GM18508 (cell line): ENCODE measurements around the gene GLP2R.

Experiments
- ATAC-seq: cut with Tn5 transposase; IDR thresholded peaks from one replicate; pipeline ENCODE4 v1.9.1; 2021; ENCODE audit warnings: moderate number of reproducible peaks; ENCODE audit not compliant: insufficient read depth, unreplicated experiment

GLP2R gene

DNA sequence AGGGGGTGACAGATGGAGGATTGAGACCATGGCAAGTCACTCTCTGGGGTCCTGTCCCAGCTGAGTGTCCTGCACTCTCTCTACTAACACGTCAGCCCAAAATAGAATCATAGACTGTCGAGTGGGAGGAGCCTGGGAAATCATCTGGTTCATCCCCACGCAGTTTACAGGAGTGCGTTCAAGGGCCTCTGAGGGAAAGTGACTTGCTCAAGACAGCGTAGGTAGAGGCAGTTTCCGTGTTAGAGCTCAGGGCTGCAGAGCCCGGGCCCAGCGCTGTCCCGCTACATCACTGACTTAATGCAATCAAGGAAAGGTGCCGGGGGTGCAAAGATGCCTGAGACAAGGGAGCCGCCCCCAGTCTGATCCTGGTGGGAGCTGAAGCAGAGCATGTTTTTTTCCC, 14.2 kb upstream of the GLP2R start:
- no peak for ATAC-seq

DNA sequence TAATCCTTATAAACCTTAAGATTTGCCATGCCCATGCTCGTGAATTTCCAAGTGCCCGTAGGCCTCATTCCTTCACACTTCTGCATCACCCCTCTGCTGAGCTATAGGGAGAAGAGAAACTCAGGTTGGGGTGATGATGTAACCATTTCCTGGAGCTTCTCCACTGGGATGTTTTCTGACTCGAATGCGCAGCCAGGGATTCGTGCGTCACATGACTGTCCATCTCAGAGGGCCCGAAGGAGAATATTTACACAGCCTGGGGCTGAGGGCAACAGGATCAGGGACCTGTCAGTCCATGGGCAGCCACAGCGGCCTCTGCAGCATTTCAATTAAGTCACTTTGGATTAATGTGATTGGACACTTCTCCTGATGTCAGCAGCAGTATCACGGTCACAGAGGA, 12.6 kb upstream of the GLP2R start:
- ATAC-seq = no peak

DNA sequence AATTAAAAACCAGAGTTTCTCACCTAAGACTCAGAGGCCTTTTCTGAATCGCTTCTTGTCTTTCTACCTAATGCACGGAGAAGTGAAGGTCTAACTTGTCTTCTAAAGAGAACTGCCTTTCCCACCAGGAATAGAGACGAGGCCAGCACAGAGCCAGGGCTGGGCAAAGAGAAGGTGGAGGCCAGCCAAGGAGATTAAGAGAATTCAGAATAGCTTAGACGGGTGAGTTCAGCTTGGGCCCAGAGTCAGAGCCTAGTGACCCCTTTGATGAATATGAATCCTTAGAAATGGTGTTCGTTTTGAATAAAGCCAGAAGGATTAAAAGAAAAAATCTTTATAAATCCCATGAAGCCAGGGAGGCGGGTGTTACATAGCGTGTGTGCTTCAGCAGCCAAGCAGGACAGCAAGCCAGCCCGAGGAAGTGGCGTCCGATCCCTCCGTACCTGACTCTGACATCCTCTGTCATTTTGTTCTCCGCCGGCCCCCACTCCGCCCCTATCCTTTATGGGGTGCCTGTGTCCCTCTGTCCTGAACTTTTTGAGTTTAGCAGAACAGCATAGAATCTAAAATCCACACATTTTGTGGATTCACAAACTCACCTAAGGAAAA, 11.3 kb upstream of the GLP2R start:
- no peak for ATAC-seq

DNA sequence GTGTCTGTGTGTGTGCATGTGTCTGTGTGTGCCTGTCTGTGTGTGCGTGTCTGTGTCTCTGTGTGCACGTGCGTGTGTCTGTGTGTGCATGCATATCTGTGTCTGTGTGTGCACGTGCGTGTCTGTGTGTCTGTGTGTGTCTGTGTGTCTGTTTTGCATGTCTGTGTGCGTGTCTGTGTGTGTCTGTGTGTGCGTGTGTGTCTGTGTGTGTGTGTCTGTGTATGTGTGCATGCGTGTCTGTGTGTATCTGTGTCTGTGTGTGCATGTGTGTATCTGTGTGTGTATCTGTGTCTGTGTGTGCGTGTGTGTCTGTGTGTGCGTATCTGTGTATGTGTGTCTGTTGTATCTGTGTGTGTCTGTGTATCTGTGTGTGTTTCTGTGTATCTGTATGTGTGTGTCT, 9.3 kb upstream of the GLP2R start:
- ATAC-seq = no peak

DNA sequence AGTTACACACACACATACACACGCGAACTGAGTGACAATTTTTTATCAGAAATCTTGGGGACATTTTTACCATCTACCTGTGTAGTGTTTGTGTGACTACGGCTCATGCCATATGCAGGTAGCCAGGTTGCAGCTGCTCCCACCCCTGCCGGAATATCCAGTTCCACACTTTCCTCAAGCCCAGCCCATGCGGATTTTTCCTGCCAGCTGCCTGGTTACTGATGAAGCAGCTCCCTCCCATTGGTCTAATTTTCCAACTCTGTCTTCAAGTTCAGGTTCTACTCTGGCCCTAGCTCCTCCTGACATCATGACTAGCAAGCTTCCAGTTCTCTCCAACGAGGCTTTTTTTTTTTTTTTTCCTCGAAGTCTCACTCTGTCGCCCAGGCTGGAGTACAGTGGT, 8.6 kb upstream of the GLP2R start:
- no peak for ATAC-seq

DNA sequence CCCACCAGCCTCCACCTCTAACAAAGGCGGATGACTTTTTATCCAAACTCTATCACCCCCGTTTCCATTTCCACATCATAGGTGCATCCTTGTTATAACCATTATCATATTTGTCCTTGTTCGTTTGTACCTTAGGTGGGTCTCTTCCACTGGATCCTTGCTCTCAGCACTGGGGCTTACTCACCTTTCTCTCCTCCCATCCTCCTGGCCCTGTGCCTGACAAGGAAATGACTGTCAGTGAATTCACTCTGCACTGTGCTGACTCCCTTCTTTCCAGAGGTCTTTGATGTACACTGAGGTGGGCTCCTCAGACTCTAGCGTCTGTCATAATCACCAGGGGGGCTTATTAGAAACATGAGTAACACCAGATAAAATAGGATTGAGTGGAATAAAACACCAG, 7.0 kb upstream of the GLP2R start:
- no peak for ATAC-seq

DNA sequence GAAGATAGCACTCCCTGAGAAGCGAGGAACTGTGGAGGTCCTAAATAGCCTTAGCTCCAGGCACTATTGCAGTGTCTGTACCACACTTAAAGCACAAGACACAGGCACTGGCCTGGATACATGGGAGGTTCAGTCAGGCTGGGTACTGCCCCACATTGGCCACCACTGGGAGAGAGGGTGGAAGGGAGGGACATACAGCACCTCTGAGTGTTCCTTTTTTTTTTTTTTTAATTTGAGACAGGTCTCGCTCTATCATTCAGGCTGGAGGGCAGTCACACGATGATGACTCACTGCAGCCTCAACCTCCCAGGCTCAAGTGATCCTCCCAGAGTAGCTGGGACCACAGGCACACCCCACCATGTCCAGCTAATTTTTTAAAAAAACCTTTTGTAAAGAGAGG, 5.3 kb upstream of the GLP2R start:
- no peak for ATAC-seq

DNA sequence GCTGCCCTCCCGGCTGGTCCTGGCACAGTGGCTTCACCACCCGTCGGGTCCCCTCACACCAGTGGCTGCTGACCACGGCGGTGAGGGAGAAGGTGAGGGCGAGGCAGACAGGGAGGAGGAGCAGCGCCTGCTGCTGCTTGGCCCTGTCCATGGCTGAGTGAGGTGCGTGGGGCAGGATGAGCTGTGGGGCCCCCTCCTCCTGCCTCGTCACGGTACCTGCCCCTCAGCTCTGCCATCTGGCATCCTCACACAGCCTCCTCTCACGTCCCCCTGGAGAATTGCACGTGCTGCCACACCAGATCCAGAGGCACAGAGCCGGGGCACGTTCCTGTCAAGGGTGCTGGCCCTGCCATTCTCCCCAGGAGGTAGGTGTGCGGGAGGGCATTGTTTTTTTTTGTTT, 3.8 kb upstream of the GLP2R start, which contains the start of gene GSG1L2:
GSG1L2 (minus strand) TSS at position 159 of the 400 bp plus-strand sequence; CDS start at position 151, 8 bp downstream.
- ATAC-seq = no peak

DNA sequence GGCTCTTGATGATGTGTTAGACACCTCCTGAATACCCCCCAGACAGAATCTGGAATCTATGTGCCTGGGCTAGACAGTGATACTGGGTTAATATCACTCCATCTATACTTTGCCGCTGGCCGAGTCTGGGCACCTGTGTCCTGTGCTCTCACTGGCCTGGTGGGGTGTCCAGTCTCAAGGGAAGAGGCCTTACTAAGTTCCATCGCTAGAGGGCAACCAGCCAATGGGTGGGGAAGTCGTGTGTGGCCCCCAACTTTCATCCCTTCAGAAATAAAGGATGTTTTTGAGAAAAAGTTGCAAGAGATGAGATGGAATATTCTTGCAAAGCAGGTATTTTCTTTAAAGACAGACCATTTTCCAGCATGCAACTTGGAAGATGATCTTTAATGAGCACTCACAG, 1.6 kb upstream of the GLP2R start:
- no peak for ATAC-seq

DNA sequence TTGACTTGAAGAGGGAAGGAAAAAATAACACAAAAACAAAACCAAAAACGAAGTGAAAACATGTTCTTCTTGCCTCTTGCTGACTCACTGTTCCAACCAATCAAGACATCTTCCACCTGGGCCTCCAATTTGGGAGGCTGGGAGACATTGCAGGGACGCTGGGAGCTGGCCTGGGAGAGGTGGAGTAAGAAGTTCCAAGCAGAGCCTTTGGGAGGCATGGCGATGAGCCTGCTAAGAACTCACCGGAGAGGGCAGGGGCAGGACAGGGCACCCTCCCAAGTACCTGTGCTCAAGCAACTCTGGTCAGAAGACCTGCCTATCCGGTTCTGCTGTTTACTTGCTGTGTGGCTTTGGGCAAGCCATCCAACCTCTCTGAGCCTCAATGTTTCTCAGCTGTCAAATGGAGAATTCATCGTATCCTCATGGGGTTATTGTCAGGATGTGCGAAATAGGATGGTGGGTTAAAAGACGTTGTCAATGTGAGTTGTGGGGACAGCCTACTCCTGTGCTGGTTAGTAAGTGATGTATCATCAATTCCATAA, 856 bp upstream of the GLP2R start:
- ATAC-seq = no peak

DNA sequence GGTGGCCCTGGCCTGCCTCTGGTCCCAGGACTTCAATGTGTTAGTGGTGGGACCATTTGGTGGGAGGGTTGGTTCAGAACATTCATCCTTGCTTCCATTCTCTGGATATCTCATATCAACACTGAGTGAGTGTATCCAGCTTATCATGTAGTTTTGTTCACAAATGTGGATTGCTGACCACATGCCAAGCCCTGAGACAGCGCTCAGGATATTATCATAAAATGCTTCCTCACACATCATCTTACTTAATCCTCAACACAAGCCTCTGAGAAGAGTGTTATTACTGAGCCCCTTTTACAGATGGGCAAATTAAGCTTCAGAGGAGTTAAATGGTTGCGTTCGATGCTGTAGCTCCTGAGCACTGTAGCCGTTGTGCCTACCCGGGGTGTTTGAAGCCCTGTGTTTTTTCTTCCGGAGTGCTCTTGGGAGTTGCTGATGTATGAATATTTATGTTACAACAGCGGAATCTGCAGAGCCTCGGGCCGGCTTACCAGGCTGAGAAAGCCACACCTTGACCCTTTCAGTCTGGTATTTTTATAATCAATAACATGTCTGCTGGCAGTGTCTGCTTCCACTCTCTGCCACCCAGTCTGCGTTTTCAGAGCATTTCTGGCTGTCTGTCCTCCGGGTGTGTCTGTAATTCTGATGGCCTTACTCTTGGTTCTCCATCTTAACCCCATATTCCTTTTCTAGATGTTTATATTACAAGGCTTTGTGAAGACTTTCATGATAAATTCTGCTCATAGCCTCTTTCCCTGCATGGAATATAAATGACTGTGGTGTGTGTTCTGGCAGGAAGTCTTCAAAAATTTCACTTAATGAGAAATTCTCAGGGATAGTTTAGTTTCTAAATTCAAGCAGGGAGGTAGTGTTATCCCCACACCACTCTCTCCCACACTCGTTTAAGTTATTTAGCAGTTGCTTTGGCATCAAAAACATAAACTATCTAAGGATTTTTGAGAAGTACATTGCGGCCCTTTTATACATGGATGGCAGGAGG, 2.9 kb downstream of the GLP2R start:
- ATAC-seq = no peak

DNA sequence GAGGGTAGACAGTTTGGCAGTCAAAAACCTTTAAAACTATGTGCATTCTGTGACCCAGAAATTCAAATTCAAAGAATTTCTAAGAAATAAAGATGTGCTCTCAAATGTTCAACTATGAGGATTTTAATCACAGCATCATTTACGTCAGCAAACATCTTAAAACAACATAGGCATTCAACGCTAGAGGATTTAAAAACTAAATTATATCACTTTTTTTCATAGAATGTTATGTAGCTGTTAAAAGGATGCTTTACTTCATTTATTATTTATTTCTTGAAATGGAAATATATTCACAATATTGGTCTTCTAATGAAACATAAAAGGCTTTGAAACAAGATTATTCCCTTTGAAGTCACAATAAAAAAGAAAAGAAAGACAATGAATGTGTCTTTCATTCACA, 3.6 kb downstream of the GLP2R start:
- ATAC-seq = no peak

DNA sequence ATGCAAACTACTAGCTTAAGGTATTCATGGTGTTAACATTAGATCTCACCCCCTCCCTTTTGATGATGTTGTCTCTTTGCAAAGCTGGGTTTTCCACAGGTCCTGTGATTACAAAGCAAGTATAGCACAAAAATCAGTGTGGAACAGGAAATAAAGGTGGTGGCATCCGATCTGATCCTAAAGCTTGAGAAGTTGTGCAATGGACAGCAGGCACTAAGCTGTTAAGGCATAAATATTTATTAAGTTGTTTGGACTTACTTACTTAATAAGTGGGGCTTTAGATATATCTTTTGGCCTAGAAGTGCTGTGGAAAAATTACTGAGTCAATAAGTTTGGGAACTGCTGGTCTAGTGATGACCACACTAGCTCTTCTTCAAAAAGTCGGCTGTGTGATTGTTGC, 5.0 kb downstream of the GLP2R start:
- ATAC-seq = no peak

DNA sequence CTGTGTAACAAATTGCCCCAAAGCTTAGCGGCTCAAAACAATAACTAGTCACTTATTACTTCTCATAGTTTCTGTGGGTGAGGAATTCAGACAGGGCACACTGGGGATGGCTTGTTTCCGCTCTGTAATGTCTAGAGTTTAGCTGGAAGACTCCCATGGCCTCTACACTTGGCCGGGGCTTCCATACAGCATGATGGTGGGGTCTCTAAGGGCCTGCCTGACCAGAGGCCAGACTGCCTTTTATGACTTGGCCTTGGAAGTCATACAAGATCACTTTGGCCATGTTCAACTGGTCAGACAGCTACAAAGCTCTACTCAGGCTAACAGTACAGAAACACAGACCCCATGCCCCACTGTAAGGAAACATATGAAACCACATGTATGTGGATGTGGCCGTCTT, 8.2 kb downstream of the GLP2R start:
- no peak for ATAC-seq

DNA sequence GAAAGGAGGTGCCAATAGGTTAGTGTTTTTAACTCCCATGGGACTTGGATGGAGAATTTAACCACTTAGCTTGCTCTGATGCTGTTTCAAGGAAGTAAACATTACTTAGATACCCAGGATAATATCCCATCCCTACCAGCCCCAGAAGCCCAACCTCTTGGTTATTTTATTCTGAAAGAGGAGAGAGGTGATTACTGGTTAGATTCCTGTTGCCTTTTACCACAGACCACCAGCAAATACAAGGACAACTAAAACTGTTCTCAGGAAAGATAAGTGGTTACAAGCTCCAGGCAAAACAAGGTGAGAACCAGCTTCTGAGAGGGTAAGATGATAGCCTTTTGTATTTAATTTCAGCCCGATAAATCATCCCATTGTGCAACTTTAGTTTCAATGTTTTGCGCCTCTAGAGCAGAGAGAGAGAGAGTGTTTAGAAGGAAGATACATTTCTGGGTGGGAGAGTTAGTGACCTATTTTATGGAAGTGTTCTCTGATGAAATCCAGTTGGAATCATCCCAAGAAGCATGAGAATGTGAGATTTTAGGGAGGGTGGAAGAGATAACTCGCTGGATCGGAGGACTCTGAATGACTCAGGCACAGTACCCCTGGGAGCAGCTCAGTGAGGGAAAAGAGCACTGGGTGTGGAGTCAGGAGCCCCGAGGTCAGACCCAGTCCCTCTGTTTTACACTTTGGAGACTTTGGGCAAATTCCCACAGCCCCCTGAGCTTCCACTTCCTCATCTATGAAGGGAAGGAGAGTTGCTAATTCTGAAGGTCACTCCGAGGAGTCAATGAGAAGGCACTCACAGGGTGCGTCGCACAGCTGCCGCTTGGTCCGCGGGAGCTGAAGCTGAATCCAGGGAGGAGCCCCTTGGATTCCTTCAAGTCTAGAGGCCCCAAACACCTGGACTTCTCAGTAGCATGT, 12.1 kb downstream of the GLP2R start:
- no peak for ATAC-seq

DNA sequence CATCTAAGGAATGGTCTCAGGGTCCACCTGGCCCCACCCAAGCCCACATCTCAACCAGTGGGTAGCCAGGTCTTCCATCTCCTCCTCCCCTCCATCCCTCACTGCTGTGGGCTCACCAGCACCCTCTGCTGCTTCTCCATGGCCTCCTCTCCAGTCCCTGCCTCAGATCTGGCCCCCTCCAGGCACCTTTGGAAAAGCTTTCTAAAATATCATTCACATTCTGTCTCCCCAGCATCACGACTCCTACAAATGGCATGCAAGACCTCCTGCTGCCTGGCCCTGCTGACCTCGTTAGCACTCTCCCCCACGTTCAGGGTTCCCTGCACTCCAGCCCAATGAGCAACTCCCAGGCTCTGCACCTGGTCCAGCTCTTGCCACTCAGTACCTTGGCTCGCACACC, 13.7 kb downstream of the GLP2R start:
- no peak for ATAC-seq

DNA sequence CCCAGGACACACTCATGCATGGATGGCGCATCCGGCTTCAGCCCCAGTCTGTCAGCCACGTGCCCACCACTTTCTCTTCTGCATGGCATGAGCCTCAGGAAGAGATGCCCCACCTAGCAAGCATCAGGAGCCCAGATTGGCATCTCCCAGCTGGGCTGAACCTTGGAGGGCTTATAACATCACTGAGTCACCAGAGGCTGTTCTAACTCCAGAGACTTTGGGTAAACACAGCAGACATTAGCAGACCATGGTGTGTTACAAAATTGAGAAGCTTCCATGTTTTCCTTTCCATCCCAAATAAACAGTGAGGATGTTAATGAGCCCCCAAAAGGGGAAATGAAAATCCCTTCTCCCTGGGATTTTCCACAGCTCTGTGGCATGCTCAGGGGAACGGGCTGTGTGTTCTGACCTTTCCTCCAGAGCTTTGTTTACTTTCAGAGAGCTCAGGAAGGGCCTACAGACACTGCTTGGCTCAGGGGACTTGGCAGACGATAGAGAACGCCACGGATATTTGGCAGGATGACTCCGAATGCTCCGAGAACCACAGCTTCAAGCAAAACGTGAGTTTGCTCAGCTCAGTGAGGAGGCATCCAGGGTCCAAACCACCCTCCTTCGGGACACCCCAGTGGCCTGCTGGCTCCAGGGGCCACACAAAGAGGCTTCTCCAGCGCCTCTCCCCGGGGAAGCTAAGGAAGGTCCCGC, 16.5 kb downstream of the GLP2R start:
- ATAC-seq = no peak

DNA sequence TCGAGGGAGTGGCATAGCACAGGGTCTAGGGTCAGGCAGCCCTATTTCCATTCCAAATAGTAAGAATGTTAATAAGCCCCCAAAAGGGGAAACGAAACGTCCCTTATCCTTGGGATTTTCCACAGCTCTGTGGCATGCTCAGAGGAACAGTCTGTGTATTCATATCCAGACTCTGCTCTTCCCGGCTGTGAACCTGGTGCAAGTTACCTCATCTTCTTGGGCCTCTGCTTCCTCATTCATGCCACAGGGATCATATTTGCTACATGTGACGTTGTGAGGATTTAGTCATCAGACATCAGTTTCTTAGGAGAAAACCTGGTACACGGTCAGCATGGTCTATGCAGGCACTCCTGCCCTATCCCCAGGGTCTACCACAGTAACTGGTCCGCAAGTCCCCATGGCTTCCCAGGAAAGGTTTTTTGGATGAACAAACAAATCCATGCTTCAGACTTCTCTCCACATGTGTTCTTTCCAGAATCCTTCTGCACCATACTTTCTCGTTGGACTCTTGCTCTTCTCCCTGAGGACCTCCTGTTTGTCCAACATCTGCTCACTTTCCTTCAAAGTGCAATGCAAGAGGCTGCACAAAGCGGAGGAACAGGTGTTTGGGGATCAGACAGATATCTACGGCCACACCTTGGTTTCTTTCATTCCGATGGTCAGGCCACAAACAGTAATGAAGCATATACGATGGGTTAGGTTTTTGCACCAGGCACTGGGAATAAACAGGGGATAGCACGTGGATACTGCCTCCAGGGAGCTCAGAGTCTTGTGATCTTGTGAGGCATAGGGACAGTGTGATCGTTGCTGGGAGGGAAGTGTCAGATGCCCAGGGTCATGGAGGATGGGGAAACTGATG, 17.7 kb downstream of the GLP2R start:
- no peak for ATAC-seq

DNA sequence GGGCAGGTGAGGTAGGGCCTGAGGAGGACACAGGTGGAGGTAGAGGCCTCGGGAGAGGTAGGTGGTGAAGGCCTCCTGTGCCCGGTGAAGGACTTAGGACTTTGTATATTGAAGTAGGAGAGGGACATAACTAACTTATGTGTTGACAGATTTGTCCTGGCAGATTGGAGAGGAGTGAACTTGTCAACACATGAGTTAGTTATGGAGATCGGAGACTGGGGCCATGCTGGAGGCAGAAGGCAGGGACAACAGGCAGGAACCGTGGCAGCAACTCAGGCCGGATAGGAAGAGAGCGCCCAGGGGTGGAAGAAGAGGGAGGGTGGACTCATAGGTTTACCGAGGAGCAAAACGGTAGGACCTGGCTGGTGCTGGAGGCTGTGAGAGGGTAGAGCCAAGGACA, 18.4 kb downstream of the GLP2R start:
- ATAC-seq = no peak
